ENCODE measurements around the gene CLIP4. TPM values are rescaled to one million over a fixed set of nuclear protein-coding genes. Genes with fewer than 3 reads are reported as not detected.

CLIP4 gene
- total RNA-seq, 1 donor from 2014 or later = 33.0 TPM

DNA sequence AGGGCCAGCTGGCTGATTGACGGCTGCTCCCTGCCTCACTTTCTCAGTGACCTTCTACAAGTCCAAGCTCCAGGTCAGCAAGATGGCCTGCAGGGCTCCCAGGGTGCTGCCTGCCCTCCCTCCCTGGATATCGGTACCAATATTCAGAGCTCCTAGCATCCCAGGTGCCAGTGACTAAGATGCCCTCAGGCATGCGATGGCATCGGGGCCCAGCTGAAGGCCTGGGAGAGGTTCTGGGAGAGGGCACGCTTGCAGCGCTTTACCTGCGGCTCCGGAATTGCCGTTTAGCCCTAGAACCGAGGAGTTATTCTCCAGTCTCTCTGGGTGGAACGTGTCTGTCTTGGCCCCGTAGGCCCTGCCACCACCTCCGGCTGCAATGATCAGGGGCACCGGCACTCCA is 116.8 kb downstream of the CLIP4 start:
- DNase-seq (ENCODE audit: low spot score) = no peak
- intact Hi-C loops (cut with DNase I) = no loop called here

GRCh38 chr2:29233428-29233827 is 118.2 kb downstream of the CLIP4 start:
- no peak for DNase-seq (ENCODE audit: low spot score)
- intact Hi-C loops (cut with DNase I) = no loop called here

DNA sequence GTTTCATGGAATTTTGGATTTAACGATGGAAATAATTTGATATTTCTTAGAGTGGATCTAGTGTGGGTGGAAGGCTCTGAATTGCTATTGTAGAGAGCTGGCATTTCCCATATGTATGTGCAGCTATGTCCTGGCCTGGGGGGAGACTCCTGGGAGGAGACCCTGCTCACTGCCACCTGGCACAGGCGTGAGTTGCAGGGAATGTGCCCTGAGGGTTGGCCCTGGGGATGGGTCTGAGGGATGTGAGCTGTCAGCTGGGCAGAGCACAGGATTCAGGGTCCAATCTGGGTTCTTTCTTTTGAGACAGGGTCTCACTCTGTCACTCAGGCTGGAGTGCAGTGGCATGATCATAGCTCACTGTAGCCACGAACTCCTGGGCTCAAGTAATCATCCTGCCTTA is 120.2 kb downstream of the CLIP4 start:
- intact Hi-C loops (cut with DNase I) = no loop called here
- no peak for DNase-seq (ENCODE audit: low spot score)

- intact Hi-C loops (cut with DNase I) = no loop called here
- peak; percentile 73 for DNase-seq (ENCODE audit: low spot score)
Measured at GRCh38 chr2:29236074-29236473, 120.9 kb downstream of the CLIP4 start.

DNA sequence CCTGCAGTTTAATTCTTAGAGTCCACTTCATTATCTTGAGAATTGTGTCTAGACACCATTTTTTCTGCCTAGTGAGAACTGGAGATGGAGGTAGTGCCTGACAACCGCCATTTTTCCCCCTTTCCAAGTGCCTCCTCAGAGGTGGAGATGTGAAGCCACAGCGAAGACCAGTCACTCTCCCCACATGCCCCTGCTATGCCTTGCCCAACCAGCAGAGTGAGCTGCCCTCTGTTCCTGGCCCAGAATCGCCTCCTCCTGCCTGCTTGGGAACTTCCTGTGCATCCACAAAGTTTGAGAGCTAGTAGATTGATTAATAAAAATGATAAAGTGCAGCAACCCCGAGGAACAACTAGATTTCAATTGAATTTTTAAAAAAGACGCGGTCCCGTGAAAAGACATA is 123.3 kb downstream of the CLIP4 start:
- intact Hi-C loops (cut with DNase I) = no loop called here
- no peak for DNase-seq (ENCODE audit: low spot score)

Other genes starting within 250 kb of the CLIP4 start
- 18.2 TPM for gene TRMT61B, start 245.1 kb upstream of the CLIP4 start, total RNA-seq
- gene WDR43, start 220.7 kb upstream of the CLIP4 start, total RNA-seq = 25.9 TPM
- 0.48 TPM for gene TOGARAM2, start 134.1 kb upstream of the CLIP4 start, total RNA-seq
- 0.11 TPM for gene PCARE, start 40.9 kb upstream of the CLIP4 start, total RNA-seq